ENCODE data around the gene DLX1. TPM values are rescaled to one million over a fixed set of nuclear protein-coding genes. Genes with fewer than 3 reads are reported as not detected.

The DLX1 gene
- total RNA-seq, 1 experiment from 2014 or later: 0.87 TPM

- Histone ChIP-seq H3K4me2 (no peak overlapping the region), H3K9me3 (ENCODE audit: insufficient read depth, low read depth) (no peaks in the 10 kb centered on the region), H3F3A (ENCODE audit: insufficient read depth, low read depth) (peaks cover 12% of the 10 kb centered on the region), H3K9me2 (ENCODE audit: insufficient read depth) (no peaks in the 10 kb centered on the region), H3K4me1 (replicated peaks; ENCODE audit: insufficient read depth) (peaks cover 8% of the 10 kb centered on the region; the same call in 1 of the 2 replicates), H2AFZ (no peak overlapping the region), H3K27ac (no peak overlapping the region), H3K27me3 (ENCODE audit: insufficient read depth, low read depth) (no peaks in the 10 kb centered on the region), H3K36me3 (ENCODE audit: low read depth) (no peaks in the 10 kb centered on the region), H3K4me3 (no peak overlapping the region), H4K20me1 (ENCODE audit: insufficient read depth) (no peaks in the 10 kb centered on the region), H3K79me2 (ENCODE audit: low read depth) (no peaks in the 10 kb centered on the region)
- POLR2A ChIA-PET (ENCODE audit: unreplicated experiment): no interaction called here
- TF ChIP-seq EZH2 (IDR thresholded peaks at IDR 0.05; ENCODE audit: low read depth): no peak
- TF ChIP-seq, protein P1, sequence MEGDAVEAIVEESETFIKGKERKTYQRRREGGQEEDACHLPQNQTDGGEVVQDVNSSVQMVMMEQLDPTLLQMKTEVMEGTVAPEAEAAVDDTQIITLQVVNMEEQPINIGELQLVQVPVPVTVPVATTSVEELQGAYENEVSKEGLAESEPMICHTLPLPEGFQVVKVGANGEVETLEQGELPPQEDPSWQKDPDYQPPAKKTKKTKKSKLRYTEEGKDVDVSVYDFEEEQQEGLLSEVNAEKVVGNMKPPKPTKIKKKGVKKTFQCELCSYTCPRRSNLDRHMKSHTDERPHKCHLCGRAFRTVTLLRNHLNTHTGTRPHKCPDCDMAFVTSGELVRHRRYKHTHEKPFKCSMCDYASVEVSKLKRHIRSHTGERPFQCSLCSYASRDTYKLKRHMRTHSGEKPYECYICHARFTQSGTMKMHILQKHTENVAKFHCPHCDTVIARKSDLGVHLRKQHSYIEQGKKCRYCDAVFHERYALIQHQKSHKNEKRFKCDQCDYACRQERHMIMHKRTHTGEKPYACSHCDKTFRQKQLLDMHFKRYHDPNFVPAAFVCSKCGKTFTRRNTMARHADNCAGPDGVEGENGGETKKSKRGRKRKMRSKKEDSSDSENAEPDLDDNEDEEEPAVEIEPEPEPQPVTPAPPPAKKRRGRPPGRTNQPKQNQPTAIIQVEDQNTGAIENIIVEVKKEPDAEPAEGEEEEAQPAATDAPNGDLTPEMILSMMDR (conservative IDR thresholded peaks at IDR 0.05): no peak
- CTCF ChIA-PET: no interaction called here
- no TSS peak for BruUV-seq (replicated peaks)
- DNase-seq: no peak
- intact Hi-C loops (cut with micrococcal nuclease; ENCODE audit: unreplicated experiment): no loop called here
Observed at GRCh38 chr2:172089633-172090032, 4.3 kb downstream of the DLX1 start.

- ChIA-PET POLR2A (ENCODE audit: unreplicated experiment) (no interaction called here), CTCF (no interaction called here)
- TF ChIP-seq, protein P1 (conservative IDR thresholded peaks at IDR 0.05): no peak
- no peak for TF ChIP-seq EZH2 (IDR thresholded peaks at IDR 0.05; ENCODE audit: low read depth)
- no peak overlapping the region for H3K4me2 ChIP-seq
- no TSS peak for BruUV-seq (replicated peaks)
- H3F3A ChIP-seq (ENCODE audit: insufficient read depth, low read depth): peaks cover 12% of the 10 kb centered on the region
- H3K79me2 ChIP-seq (ENCODE audit: low read depth): no peaks in the 10 kb centered on the region
- no peak overlapping the region for H3K27ac ChIP-seq
- no peaks in the 10 kb centered on the region for H3K9me3 ChIP-seq (ENCODE audit: insufficient read depth, low read depth)
- no peaks in the 10 kb centered on the region for H3K27me3 ChIP-seq (ENCODE audit: insufficient read depth, low read depth)
- DNase-seq: no peak
- H3K9me2 ChIP-seq (ENCODE audit: insufficient read depth): no peaks in the 10 kb centered on the region
- no peaks in the 10 kb centered on the region for H4K20me1 ChIP-seq (ENCODE audit: insufficient read depth)
- intact Hi-C loops (cut with micrococcal nuclease; ENCODE audit: unreplicated experiment): no loop called here
- H3K4me1 ChIP-seq (replicated peaks; ENCODE audit: insufficient read depth): peaks cover 8% of the 10 kb centered on the region; the same call in 1 of the 2 replicates
- H3K4me3 ChIP-seq: no peak overlapping the region
- no peak overlapping the region for H2AFZ ChIP-seq
- no peaks in the 10 kb centered on the region for H3K36me3 ChIP-seq (ENCODE audit: low read depth)
Observed at GRCh38 chr2:172090044-172090961, 5.0 kb downstream of the DLX1 start.

DNA sequence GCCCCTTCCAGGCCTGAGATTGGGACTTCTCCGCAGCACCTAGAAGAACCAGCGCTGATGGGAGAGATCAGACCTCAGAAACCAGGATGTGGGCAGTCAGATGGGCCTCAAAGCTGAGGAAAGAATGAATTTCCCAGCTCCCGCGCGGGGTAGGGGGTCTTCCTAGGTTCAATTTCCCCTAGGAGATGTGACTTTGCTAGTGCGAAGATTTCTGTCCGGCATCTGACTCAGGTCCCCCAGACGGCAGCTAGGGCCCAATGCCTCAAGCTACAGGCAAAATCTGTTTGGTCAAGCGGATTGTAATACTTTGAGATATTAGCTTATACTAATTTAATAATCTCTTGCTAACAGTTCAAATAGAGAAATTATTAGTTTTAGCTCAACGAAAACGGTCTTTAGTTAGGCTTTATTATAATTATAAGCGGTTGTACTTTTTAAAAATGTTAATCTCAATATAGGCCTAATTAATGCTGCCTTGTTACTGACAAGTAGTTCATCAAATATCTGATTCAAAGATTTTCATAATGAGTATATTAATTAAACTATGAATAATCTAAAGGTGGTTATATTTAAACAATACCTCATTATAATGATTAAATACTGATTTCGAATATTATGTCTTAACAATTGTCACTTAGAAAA is 5.8 kb downstream of the DLX1 start:
- Histone ChIP-seq H3K79me2 (ENCODE audit: low read depth) (no peaks in the 10 kb centered on the region), H3K36me3 (ENCODE audit: low read depth) (no peaks in the 10 kb centered on the region), H3K4me1 (replicated peaks; ENCODE audit: insufficient read depth) (peaks cover 15% of the 10 kb centered on the region), H3F3A (ENCODE audit: insufficient read depth, low read depth) (peaks cover 18% of the 10 kb centered on the region), H2AFZ (no peak overlapping the region), H3K4me3 (no peak overlapping the region), H4K20me1 (ENCODE audit: insufficient read depth) (no peaks in the 10 kb centered on the region), H3K9me2 (ENCODE audit: insufficient read depth) (no peaks in the 10 kb centered on the region), H3K27ac (no peak overlapping the region), H3K9me3 (ENCODE audit: insufficient read depth, low read depth) (no peaks in the 10 kb centered on the region), H3K4me2 (no peak overlapping the region), H3K27me3 (ENCODE audit: insufficient read depth, low read depth) (no peaks in the 10 kb centered on the region)
- CTCF ChIA-PET: no interaction called here
- no TSS peak for BruUV-seq (replicated peaks)
- DNase-seq: no peak
- POLR2A ChIA-PET (ENCODE audit: unreplicated experiment): no interaction called here
- TF ChIP-seq, protein P1 (conservative IDR thresholded peaks at IDR 0.05): no peak
- no peak for TF ChIP-seq EZH2 (IDR thresholded peaks at IDR 0.05; ENCODE audit: low read depth)
- intact Hi-C loops (cut with micrococcal nuclease; ENCODE audit: unreplicated experiment): no loop called here

Measured in PC-9 (cell line).